ENCODE measurements around the gene NAA16. TPM values are rescaled to one million over a fixed set of nuclear protein-coding genes. Genes with fewer than 3 reads are reported as not detected.
"Not testable (repeated sequence)": the region's sequence is repeated elsewhere in the genome, so short reads cannot be mapped to it uniquely, and the experiment has no call there.

The NAA16 gene
- total and polyA plus RNA-seq, 2 of the 4 experiments (the other 2 are of a cell fraction): 6.6 to 8.8 TPM

GRCh38 chr13:41424675-41425074 lies 113.6 kb downstream of the NAA16 start:
- H3K56ac ChIP-seq (ENCODE audit: extremely low read depth, insufficient read depth, low read length); H4K20me1 ChIP-seq (ENCODE audit: insufficient read depth, low read length); H3K23ac ChIP-seq (ENCODE audit: low read depth, low read length); H3K4me2 ChIP-seq (ENCODE audit: low read depth, low read length); POLR2A ChIA-PET (ENCODE audit: unreplicated experiment); H3K9me1 ChIP-seq (ENCODE audit: insufficient read depth, low read length); H3K4ac ChIP-seq (ENCODE audit: low read depth, low read length); ATAC-seq (ENCODE audit: low read depth); H2AK5ac ChIP-seq (ENCODE audit: low read depth, low read length); intact Hi-C loops (cut with micrococcal nuclease); H2AFZ ChIP-seq (replicated peaks; ENCODE audit: low read length, poor library complexity); H4K5ac ChIP-seq (ENCODE audit: low read depth, low read length); CTCF ChIA-PET; H3K27ac ChIP-seq (ENCODE audit: insufficient read depth, low read length); H3K9me3 ChIP-seq (ENCODE audit: control insufficient read depth, insufficient read depth, low read length); H3K14ac ChIP-seq (replicated peaks; ENCODE audit: low read depth, low read length); H2BK5ac ChIP-seq (ENCODE audit: low read depth, low read length, poor library complexity, severe bottlenecking); H3K4me3 ChIP-seq (ENCODE audit: insufficient read depth, low read depth, low read length); dilution Hi-C loops (cut with HindIII; ENCODE audit: low sequenced_read_pairs, unreplicated experiment); H4K8ac ChIP-seq (ENCODE audit: low read depth in 2 of 2, low read length in 2 of 2); H3K36me3 ChIP-seq (ENCODE audit: control insufficient read depth, insufficient read depth, low read length); H3K9ac ChIP-seq (ENCODE audit: low read depth, low read length); DNase-seq; H2AK9ac ChIP-seq (replicated peaks; ENCODE audit: low read depth, low read length, poor library complexity); H3K4me1 ChIP-seq (ENCODE audit: control insufficient read depth, insufficient read depth, low read length); H4K91ac ChIP-seq (ENCODE audit: insufficient read depth, low read depth, low read length); H3K79me1 ChIP-seq (ENCODE audit: low read depth in 1 of 2, low read length in 2 of 2); H3K27me3 ChIP-seq (ENCODE audit: control insufficient read depth, insufficient read depth, low read length); BruUV-seq (replicated peaks); in situ Hi-C loops (cut with MboI; ENCODE audit: low sequenced_read_pairs); H2BK120ac ChIP-seq (ENCODE audit: low read depth, low read length); H2BK15ac ChIP-seq (ENCODE audit: low read depth, low read length); H2BK20ac ChIP-seq (ENCODE audit: low read depth, low read length); H3K18ac ChIP-seq (ENCODE audit: low read depth, low read length): not testable (repeated sequence)
- WGBS, 2 experiments (ENCODE audit: extremely low coverage in 2 of 2, insufficient read length in 1 of 2): no CpG with 5 or more reads among the region's 6 CpGs

Data from IMR-90 (cell line).